ENCODE measurements around the gene LILRA5. TPM values are rescaled to one million over a fixed set of nuclear protein-coding genes. Genes with fewer than 3 reads are reported as not detected.
"Not testable (repeated sequence)": the region's sequence is repeated elsewhere in the genome, so short reads cannot be mapped to it uniquely, and the experiment has no call there.

LILRA5 gene
- total and polyA plus RNA-seq, 7 donors = 0.44 to 2.2 (median 1.1) TPM; not detected in 1

- ATAC-seq (no peak), DNase-seq (no peak)
- no peaks in the 10 kb centered on the region for H3K4me1 ChIP-seq
- WGBS, 3 donors = 39 to 42% (median 40%) methylated on average over 4 of the region's 4 CpGs
- intact Hi-C loops (cut with DNase I) = no loop called here
- H3K9me3 ChIP-seq = no peaks in the 10 kb centered on the region
- TF ChIP-seq CTCF (IDR thresholded peaks at IDR 0.05) = no peak
- H3K27ac ChIP-seq = no peak overlapping the region
- no peaks in the 10 kb centered on the region for H3K36me3 ChIP-seq (ENCODE audit: insufficient read depth in 1 of 2, low read depth in 1 of 2)
- H3K27me3 ChIP-seq (ENCODE audit: insufficient read depth in 3 of 3, low read length in 2 of 3) = peaks cover 0 to 3% (median 0%) of the 10 kb centered on the region in 3 donors
- H3K4me3 ChIP-seq = no peak overlapping the region
Measured at GRCh38 chr19:54287456-54287855, 25.5 kb downstream of the LILRA5 start.

GRCh38 chr19:54286283-54286682 is 26.7 kb downstream of the LILRA5 start:
- H3K4me1 ChIP-seq; H3K27me3 ChIP-seq (ENCODE audit: insufficient read depth in 3 of 3, low read length in 2 of 3); DNase-seq; H3K4me3 ChIP-seq; H3K9me3 ChIP-seq; H3K27ac ChIP-seq; ATAC-seq; intact Hi-C loops (cut with DNase I); H3K36me3 ChIP-seq (ENCODE audit: insufficient read depth in 1 of 2, low read depth in 1 of 2): not testable (repeated sequence)
- WGBS, 3 donors = 54 to 61% (median 55%) methylated on average over 4 to 10 of the region's 10 CpGs

- H3K4me1 ChIP-seq; H3K9me3 ChIP-seq; ATAC-seq; H3K4me3 ChIP-seq; H3K36me3 ChIP-seq (ENCODE audit: insufficient read depth in 1 of 2, low read depth in 1 of 2); intact Hi-C loops (cut with DNase I); DNase-seq; H3K27ac ChIP-seq; H3K27me3 ChIP-seq (ENCODE audit: insufficient read depth in 3 of 3, low read length in 2 of 3): not testable (repeated sequence)
- 24 to 35% (median 30%) methylated on average over 8 to 11 of the region's 12 CpGs for WGBS, 3 donors
Measured at GRCh38 chr19:54285427-54286056, 27.4 kb downstream of the LILRA5 start.

- TF ChIP-seq CTCF (IDR thresholded peaks at IDR 0.05) = no peak
- H3K27ac ChIP-seq = no peak overlapping the region
- 46 to 48% (median 47%) methylated on average over 9 of the region's 9 CpGs for WGBS, 3 donors
- H3K4me1 ChIP-seq = no peaks in the 10 kb centered on the region
- H3K4me3 ChIP-seq = no peak overlapping the region
- DNase-seq (no peak), ATAC-seq (no peak)
- H3K36me3 ChIP-seq (ENCODE audit: insufficient read depth in 1 of 2, low read depth in 1 of 2) = no peaks in the 10 kb centered on the region
- peaks cover 0 to 3% (median 0%) of the 10 kb centered on the region in 3 donors for H3K27me3 ChIP-seq (ENCODE audit: insufficient read depth in 3 of 3, low read length in 2 of 3)
- intact Hi-C loops (cut with DNase I) = no loop called here
- no peaks in the 10 kb centered on the region for H3K9me3 ChIP-seq
Measured at GRCh38 chr19:54282686-54283470, 30.1 kb downstream of the LILRA5 start.

GRCh38 chr19:54281729-54282075 is 31.3 kb downstream of the LILRA5 start:
- ATAC-seq; H3K27ac ChIP-seq; DNase-seq; H3K36me3 ChIP-seq (ENCODE audit: insufficient read depth in 1 of 2, low read depth in 1 of 2); H3K4me1 ChIP-seq; H3K27me3 ChIP-seq (ENCODE audit: insufficient read depth in 3 of 3, low read length in 2 of 3); H3K4me3 ChIP-seq; H3K9me3 ChIP-seq; intact Hi-C loops (cut with DNase I): not testable (repeated sequence)
- 65 to 81% (median 71%) methylated on average over 5 of the region's 5 CpGs for WGBS, 3 donors

GRCh38 chr19:54281007-54281728 is 31.8 kb downstream of the LILRA5 start, which contains the start of gene LILRB2:
Gene LILRB2, minus strand, starts transcription at chr19:54281110. Its CDS starts 614 bp downstream, at chr19:54280496.
- H3K4me1 ChIP-seq = no peaks in the 10 kb centered on the region
- H3K27ac ChIP-seq = no peak within 1 kb of the TSS
- DNase-seq = no peak
- intact Hi-C loops (cut with DNase I) = no loop called here
- H3K9me3 ChIP-seq = no peaks in the 10 kb centered on the region
- H3K4me3 ChIP-seq = peak within 1 kb of the TSS; percentile 18
- no peak for TF ChIP-seq CTCF (IDR thresholded peaks at IDR 0.05)
- peaks cover 0 to 3% (median 0%) of the 10 kb centered on the region in 3 donors for H3K27me3 ChIP-seq (ENCODE audit: insufficient read depth in 3 of 3, low read length in 2 of 3)
- no peaks in the 10 kb centered on the region for H3K36me3 ChIP-seq (ENCODE audit: insufficient read depth in 1 of 2, low read depth in 1 of 2)
- no peak for ATAC-seq
- WGBS, 3 donors = 72 to 74% (median 73%) methylated on average over 12 of the region's 12 CpGs

- ATAC-seq; H3K27ac ChIP-seq; H3K4me1 ChIP-seq; H3K9me3 ChIP-seq; H3K27me3 ChIP-seq (ENCODE audit: insufficient read depth in 3 of 3, low read length in 2 of 3); DNase-seq; H3K36me3 ChIP-seq (ENCODE audit: insufficient read depth in 1 of 2, low read depth in 1 of 2); intact Hi-C loops (cut with DNase I): not testable (repeated sequence)
- H3K4me3 ChIP-seq = peak overlapping the region; percentile 18
- WGBS, 3 donors = 47 to 58% (median 53%) methylated on average over 10 of the region's 10 CpGs
Measured at GRCh38 chr19:54280441-54280840, 32.5 kb downstream of the LILRA5 start.

GRCh38 chr19:54280025-54280424 is 32.9 kb downstream of the LILRA5 start:
- H3K36me3 ChIP-seq (ENCODE audit: insufficient read depth in 1 of 2, low read depth in 1 of 2); DNase-seq; intact Hi-C loops (cut with DNase I); H3K9me3 ChIP-seq; H3K27me3 ChIP-seq (ENCODE audit: insufficient read depth in 3 of 3, low read length in 2 of 3); H3K4me1 ChIP-seq; ATAC-seq; H3K27ac ChIP-seq: not testable (repeated sequence)
- WGBS, 3 donors = 18 to 33% (median 24%) methylated on average over 4 of the region's 4 CpGs
- peak overlapping the region; percentile 18 for H3K4me3 ChIP-seq

Measured in psoas muscle (tissue), 8 donors.